Vein endothelial cell (primary cell): ENCODE results near the gene MB21D2. TPM values are rescaled to one million over a fixed set of nuclear protein-coding genes. Genes with fewer than 3 reads are reported as not detected.

ENCODE experiments used
- total RNA-seq: library from RNA; depleted of rRNA; stranded (reverse); fragments of >200 nt; gene quantifications from 2 replicates; pipeline ENCODE4 v1.2.3, GENCODE V29; 2012

The MB21D2 gene, protein sequence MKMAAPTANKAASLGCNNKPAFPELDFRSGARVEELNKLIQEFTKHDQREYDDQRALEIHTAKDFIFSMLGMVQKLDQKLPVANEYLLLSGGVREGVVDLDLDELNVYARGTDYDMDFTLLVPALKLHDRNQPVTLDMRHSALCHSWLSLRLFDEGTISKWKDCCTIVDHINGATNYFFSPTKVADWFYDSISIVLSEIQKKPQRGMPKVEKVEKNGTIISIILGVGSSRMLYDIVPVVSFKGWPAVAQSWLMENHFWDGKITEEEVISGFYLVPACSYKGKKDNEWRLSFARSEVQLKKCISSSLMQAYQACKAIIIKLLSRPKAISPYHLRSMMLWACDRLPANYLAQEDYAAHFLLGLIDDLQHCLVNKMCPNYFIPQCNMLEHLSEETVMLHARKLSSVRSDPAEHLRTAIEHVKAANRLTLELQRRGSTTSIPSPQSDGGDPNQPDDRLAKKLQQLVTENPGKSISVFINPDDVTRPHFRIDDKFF
- 4.6 TPM in 2 replicates for total RNA-seq

DNA sequence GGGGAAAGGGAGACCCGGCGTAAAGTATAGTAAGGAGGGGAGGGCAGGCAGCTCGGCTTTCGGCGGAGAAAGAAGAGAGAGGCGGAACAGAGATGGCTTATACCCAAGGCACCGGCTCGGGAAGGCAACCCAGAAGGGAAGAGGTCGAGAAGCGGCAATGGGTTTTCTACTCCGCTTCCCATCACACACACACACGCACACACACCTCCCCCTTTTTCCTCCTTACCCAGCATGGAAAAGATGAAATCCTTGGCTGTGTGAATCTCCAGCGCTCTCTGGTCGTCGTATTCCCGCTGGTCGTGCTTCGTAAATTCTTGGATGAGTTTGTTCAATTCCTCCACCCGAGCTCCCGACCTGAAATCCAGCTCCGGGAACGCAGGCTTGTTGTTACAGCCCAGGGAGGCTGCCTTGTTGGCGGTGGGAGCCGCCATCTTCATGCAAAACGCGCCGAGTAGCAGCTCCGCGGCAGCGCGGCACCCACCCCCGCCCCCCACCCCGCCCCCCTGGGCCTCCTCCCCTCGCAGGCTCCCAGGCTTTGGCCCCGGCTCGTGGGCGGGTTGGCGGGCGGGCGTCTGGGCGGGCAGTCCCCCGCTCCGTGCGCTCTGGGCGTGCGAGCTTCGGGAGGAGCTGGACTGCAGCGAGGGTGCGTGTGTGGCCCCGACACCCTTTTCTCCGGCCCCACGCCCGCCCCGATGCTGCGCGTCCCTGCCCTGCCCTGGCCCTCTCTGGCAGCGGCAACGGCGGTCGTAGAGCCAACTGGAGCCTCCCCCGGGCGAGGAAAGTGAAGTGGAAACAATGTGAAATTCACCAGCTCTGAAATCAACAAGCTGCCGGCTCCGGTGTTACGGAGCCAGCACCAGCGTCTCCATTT is at the start of gene MB21D2:
TSS of gene MB21D2 (minus strand) at position 453 of the 871 bp plus-strand sequence. CDS start at position 437, 16 bp downstream.

Other genes starting within 250 kb of the MB21D2 start
- 1.6 and 2.9 TPM in 2 replicates for gene FGF12, start 190.3 kb downstream of the MB21D2 start, total RNA-seq